Colonic mucosa (tissue), 4 donors: ENCODE measurements around the gene STEAP4. TPM values are rescaled to one million over a fixed set of nuclear protein-coding genes. Genes with fewer than 3 reads are reported as not detected.

Experiments used
- DNase-seq: peaks from one replicate; pipeline ENCODE4 v3.0.0-alpha.2; 2020
- H3K27ac ChIP-seq: fragments of 200-600 bp; one replicate; pipeline ENCODE4 v1.8.0; 2021
- H3K27me3 ChIP-seq: fragments of 200-600 bp; one replicate; pipeline ENCODE4 v1.8.0; 2021
- H3K36me3 ChIP-seq: fragments of 200-600 bp; one replicate; pipeline ENCODE4 v1.8.0; 2021
- H3K4me1 ChIP-seq: fragments of 200-600 bp; one replicate; pipeline ENCODE4 v1.8.0; 2021; ENCODE audit warnings: mild to moderate bottlenecking
- H3K4me3 ChIP-seq: fragments of 200-600 bp; one replicate; pipeline ENCODE4 v1.8.0; 2021
- H3K9ac ChIP-seq, 2 donors: one replicate each; pipeline ENCODE4 v1.7.0; 2013; ENCODE audit warnings: control low read depth in 2 of 2, low read depth in 2 of 2, low read length in 2 of 2
- H3K9me3 ChIP-seq: fragments of 200-600 bp; one replicate; pipeline ENCODE4 v1.8.0; 2021
- CTCF ChIP-seq: fragments of 200-600 bp; IDR thresholded peaks from one replicate; pipeline ENCODE4 v1.8.0; 2022; ENCODE audit warnings: antibody characterized with exemption, mild to moderate bottlenecking
- intact Hi-C: fragments of 100-400 bp; cut with DNase I; formaldehyde crosslinking; loops from one replicate; pipeline ENCODE4 v1.14.1; 2022
- total RNA-seq, 2 donors: library from RNA; stranded (reverse); fragmentation: NEBNext Ultra II Directional in 1 of 2; extraction: Animal tissue kit (Norgen Biotek cat#: 25700) in 1 of 2; gene quantifications; one replicate each; pipeline ENCODE4 v1.2.1, GENCODE V29; 2021
- donor health status: healthy.
- donor health status: DM: no; HTN: no; CAD: no.
- donor health status: DM: no; HTN: no; CAD: no.

Gene STEAP4
- total RNA-seq, 2 donors from 2014 or later: 3.1 to 3.5 TPM

DNA sequence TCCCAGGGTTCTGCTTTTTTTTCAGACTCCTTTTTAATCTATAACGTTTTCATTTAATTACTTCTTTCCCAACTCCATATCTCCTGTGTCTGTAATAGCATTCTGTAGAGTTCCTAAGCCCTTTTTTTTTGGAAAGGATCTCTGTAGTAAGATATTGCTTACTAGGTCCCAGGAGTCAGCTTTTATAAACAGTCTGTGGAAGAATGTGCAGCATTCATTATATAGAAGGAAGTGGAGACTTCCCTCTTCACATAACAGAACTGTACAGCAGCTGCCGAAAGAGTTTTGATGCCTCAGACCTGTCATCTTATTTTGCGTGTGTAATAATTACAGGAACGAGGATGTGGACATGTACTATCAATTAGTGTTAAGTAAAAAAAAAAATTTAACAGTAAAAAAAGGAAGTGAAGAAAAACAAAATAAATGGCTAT lies 7.4 kb upstream of the STEAP4 start:
- no peak overlapping the region for H3K4me3 ChIP-seq
- H3K36me3 ChIP-seq: no peaks in the 10 kb centered on the region
- intact Hi-C loops: no loop called here
- TF ChIP-seq CTCF: no peak
- H3K27me3 ChIP-seq: no peaks in the 10 kb centered on the region
- H3K9me3 ChIP-seq: no peaks in the 10 kb centered on the region
- no peak for DNase-seq
- H3K4me1 ChIP-seq: no peaks in the 10 kb centered on the region
- no peak overlapping the region for H3K27ac ChIP-seq
- no peak overlapping the region for H3K9ac ChIP-seq

- TF ChIP-seq CTCF: no peak
- no peaks in the 10 kb centered on the region for H3K9me3 ChIP-seq
- H3K4me3 ChIP-seq: no peak overlapping the region
- H3K9ac ChIP-seq: no peak overlapping the region
- peak; percentile 34 for DNase-seq
- peaks cover under 1% of the 10 kb centered on the region for H3K4me1 ChIP-seq
- H3K27me3 ChIP-seq: no peaks in the 10 kb centered on the region
- H3K36me3 ChIP-seq: no peaks in the 10 kb centered on the region
- no peak overlapping the region for H3K27ac ChIP-seq
- intact Hi-C loops: no loop called here
These were observed 5.5 kb upstream of the STEAP4 start for GRCh38 chr7:88312061-88312663.

DNA sequence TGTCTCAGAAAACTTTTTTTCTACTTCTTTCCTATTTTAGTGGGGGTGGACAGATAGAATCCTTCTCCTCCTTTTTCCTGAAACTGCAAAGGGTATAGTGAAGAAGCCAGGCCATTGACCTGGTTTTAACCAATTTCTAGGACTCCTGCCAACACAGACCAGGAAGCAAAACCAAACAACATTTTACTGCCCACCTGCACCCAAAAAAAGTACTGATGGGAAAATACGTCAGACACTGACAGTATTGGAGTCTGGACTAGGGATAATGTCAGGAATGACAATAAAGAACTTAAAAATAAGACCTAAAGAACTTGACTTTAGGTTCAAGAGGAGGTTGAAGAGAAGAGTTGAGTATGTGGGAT lies 5.0 kb upstream of the STEAP4 start:
- Histone ChIP-seq H3K9ac (no peak overlapping the region), H3K4me1 (peaks cover 4% of the 10 kb centered on the region), H3K4me3 (no peak overlapping the region), H3K27ac (no peak overlapping the region), H3K36me3 (no peaks in the 10 kb centered on the region), H3K27me3 (no peaks in the 10 kb centered on the region), H3K9me3 (no peaks in the 10 kb centered on the region)
- intact Hi-C loops: no loop called here
- TF ChIP-seq CTCF: no peak
- no peak for DNase-seq

GRCh38 chr7:88310956-88311674 lies 4.4 kb upstream of the STEAP4 start:
- Histone ChIP-seq H3K9me3 (no peaks in the 10 kb centered on the region), H3K27ac (no peak overlapping the region), H3K4me3 (no peak overlapping the region), H3K27me3 (no peaks in the 10 kb centered on the region), H3K4me1 (peaks cover 4% of the 10 kb centered on the region), H3K9ac (no peak overlapping the region), H3K36me3 (no peaks in the 10 kb centered on the region)
- intact Hi-C loops: no loop called here
- TF ChIP-seq CTCF: no peak
- DNase-seq: no peak

DNA sequence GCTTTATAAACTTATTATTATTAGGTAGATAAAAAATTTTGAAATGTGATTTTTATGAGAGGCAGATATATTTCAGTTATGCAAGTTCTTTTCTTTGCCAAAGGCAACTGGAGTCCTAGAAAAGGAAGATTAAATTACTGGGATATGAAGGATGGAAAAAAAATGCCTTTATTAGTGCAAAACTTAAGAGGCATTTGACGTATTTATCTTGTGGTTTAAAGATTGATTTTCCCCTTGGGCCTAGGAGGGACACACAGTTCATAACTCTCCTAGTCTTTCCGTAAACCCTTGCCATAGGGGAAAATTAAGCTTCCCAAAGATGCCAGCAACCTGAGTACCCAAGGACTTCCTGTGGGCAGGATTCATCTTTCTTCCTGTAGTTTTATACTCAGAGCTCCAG lies 3.1 kb upstream of the STEAP4 start:
- Histone ChIP-seq H3K9me3 (no peaks in the 10 kb centered on the region), H3K27me3 (no peaks in the 10 kb centered on the region), H3K36me3 (no peaks in the 10 kb centered on the region), H3K9ac (no peak overlapping the region), H3K4me3 (no peak overlapping the region), H3K27ac (no peak overlapping the region), H3K4me1 (peaks cover 4% of the 10 kb centered on the region)
- no peak for TF ChIP-seq CTCF
- intact Hi-C loops: no loop called here
- no peak for DNase-seq
